GM18511 (cell line): ENCODE measurements around the gene PKD1.

Source experiments
- ATAC-seq: cut with Tn5 transposase; IDR thresholded peaks from one replicate; pipeline ENCODE4 v1.9.1; 2021; ENCODE audit warnings: mild to moderate bottlenecking, moderate library complexity; ENCODE audit not compliant: unreplicated experiment

Gene PKD1

GRCh38 chr16:2078691-2079090, 57.0 kb downstream of the PKD1 start:
- no peak for ATAC-seq

- ATAC-seq = no peak
These were observed 57.6 kb downstream of the PKD1 start for GRCh38 chr16:2078096-2078495.

- ATAC-seq = no peak
These were observed 58.0 kb downstream of the PKD1 start for GRCh38 chr16:2077696-2078095.

GRCh38 chr16:2077016-2077415, 58.7 kb downstream of the PKD1 start:
- ATAC-seq = no peak

GRCh38 chr16:2076072-2076865, 59.4 kb downstream of the PKD1 start:
- no peak for ATAC-seq

- no peak for ATAC-seq
These were observed 60.1 kb downstream of the PKD1 start for GRCh38 chr16:2075631-2076030.

GRCh38 chr16:2074071-2074470, 61.6 kb downstream of the PKD1 start:
- ATAC-seq = no peak

GRCh38 chr16:2072926-2073325, 62.8 kb downstream of the PKD1 start:
- no peak for ATAC-seq

GRCh38 chr16:2071454-2072202, 64.1 kb downstream of the PKD1 start:
- no peak for ATAC-seq

GRCh38 chr16:2070576-2071453, 64.9 kb downstream of the PKD1 start:
- no peak for ATAC-seq

- no peak for ATAC-seq
These were observed 69.6 kb downstream of the PKD1 start for GRCh38 chr16:2066139-2066538.

- no peak for ATAC-seq
These were observed 71.2 kb downstream of the PKD1 start for GRCh38 chr16:2064368-2064945.

GRCh38 chr16:2063861-2064260, 71.8 kb downstream of the PKD1 start:
- no peak for ATAC-seq

GRCh38 chr16:2062801-2063200, 72.9 kb downstream of the PKD1 start:
- ATAC-seq = no peak

- ATAC-seq = no peak
These were observed 74.2 kb downstream of the PKD1 start for GRCh38 chr16:2061526-2061925.

- no peak for ATAC-seq
These were observed 74.7 kb downstream of the PKD1 start for GRCh38 chr16:2061023-2061422.

- ATAC-seq = no peak
These were observed 75.4 kb downstream of the PKD1 start for GRCh38 chr16:2060346-2060745.

- no peak for ATAC-seq
These were observed 76.8 kb downstream of the PKD1 start for GRCh38 chr16:2058872-2059271.

- no peak for ATAC-seq
These were observed 77.3 kb downstream of the PKD1 start for GRCh38 chr16:2058420-2058819.

GRCh38 chr16:2057438-2057837, 78.3 kb downstream of the PKD1 start:
- ATAC-seq = no peak
